ENCODE results near the gene CEL.

The CEL gene

DNA sequence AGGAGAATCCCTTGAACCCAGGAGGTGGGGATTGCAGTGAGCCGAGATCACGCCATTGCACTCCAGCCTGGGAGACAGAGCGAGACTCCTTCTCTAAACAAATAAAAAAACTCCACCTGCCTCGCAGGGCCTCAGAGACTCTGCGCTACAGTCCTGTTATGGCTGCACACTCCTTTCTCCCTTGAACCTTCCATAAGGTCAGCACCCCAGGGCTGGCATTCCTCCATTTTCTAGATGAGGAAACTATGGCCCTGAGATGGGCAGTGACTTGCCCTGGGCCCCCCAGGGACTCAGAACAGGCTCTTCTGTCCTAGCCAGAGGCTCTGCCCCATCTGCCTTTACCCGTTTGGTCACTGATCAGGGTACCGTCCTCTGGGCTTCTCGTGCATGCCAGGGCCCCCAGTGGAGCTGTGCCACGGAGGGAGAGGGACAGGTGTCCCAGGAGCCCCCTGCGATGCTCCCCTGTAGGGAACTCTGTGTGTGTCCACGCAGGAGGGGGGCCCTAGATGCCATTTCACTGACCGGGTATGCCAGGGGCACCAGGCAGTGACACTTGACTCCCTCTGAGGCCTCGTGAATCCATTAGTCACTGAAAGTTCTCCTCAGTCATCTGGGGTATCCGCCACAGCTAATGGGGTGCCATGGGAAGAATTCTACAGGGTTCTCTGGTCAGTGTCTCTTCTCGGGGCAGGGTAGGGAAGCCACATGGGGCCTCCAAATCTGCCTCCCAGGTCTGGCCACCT, 43.1 kb downstream of the CEL start:
- no peak overlapping the region for H3K4me3 ChIP-seq (replicated peaks in 1 of 2; ENCODE audit: low read depth in 2 of 2, low read length in 2 of 2)
- TF ChIP-seq, protein P1, sequence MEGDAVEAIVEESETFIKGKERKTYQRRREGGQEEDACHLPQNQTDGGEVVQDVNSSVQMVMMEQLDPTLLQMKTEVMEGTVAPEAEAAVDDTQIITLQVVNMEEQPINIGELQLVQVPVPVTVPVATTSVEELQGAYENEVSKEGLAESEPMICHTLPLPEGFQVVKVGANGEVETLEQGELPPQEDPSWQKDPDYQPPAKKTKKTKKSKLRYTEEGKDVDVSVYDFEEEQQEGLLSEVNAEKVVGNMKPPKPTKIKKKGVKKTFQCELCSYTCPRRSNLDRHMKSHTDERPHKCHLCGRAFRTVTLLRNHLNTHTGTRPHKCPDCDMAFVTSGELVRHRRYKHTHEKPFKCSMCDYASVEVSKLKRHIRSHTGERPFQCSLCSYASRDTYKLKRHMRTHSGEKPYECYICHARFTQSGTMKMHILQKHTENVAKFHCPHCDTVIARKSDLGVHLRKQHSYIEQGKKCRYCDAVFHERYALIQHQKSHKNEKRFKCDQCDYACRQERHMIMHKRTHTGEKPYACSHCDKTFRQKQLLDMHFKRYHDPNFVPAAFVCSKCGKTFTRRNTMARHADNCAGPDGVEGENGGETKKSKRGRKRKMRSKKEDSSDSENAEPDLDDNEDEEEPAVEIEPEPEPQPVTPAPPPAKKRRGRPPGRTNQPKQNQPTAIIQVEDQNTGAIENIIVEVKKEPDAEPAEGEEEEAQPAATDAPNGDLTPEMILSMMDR (IDR thresholded peaks at IDR 0.05; ENCODE audit: low read depth, low read length): no peak

DNA sequence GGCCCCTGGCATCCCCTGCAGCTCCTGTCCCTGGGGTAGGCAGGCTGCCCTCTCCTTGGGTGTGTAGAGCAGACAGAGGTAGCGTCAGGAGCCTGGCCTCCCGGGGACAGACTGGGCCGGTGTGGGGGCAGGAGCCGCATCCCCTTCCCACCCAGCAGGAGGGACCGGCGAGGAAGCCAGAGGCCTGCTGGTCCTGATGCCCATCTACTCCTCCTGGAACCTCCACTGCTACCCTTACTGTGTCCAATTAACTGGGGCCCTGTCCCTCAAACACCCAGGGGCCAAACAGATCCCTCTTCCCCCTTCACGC, 43.6 kb downstream of the CEL start:
- DNase-seq (ENCODE audit: low read depth in 2 of 2): no peak
- TF ChIP-seq, protein P1 (IDR thresholded peaks at IDR 0.05; ENCODE audit: low read depth, low read length): no peak
- no peak overlapping the region for H3K4me3 ChIP-seq (replicated peaks in 1 of 2; ENCODE audit: low read depth in 2 of 2, low read length in 2 of 2)

More for the DNA sequence above, 43.1 kb downstream of the CEL start:
- no peak for DNase-seq (ENCODE audit: low read depth in 2 of 2)

DNA sequence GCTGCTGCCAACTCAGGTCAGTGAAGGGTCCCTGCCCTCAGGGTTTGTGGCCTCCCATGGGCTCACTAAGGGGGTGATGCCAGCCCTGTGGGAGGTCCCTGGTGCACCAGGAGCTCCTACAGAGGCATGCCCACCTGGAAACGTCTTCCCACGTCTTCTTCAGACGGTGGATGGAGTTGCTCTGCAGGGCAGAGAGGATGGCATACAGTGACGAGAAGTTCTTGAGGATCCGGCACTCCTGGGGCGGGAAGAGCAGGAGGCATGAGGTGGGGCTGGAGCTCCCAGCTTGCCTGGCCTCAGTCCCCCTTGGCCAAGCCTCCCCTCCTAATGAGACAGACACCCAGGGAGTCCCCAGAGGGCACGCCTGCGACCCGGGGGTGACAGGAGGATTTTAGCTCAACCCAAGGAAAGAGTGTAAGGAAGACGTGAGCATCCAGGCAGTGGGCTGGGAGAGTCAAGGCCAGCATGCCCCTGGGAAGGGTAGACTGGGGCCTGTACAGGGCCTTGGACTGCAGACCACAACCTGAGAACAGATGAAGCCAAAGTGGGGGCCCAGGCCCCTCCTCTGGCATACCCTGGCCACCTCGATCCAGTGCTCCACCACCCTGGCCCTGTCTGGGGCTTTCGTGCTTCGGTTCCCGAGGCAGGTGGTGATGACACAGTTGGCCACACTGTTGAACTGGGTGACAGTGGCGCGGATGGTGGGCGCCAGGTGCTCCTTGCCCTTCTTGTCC, 44.9 kb downstream of the CEL start:
- H3K4me3 ChIP-seq (replicated peaks in 1 of 2; ENCODE audit: low read depth in 2 of 2, low read length in 2 of 2): no peak overlapping the region
- TF ChIP-seq, protein P1 (IDR thresholded peaks at IDR 0.05; ENCODE audit: low read depth, low read length): no peak
- DNase-seq (ENCODE audit: low read depth in 2 of 2): no peak

DNA sequence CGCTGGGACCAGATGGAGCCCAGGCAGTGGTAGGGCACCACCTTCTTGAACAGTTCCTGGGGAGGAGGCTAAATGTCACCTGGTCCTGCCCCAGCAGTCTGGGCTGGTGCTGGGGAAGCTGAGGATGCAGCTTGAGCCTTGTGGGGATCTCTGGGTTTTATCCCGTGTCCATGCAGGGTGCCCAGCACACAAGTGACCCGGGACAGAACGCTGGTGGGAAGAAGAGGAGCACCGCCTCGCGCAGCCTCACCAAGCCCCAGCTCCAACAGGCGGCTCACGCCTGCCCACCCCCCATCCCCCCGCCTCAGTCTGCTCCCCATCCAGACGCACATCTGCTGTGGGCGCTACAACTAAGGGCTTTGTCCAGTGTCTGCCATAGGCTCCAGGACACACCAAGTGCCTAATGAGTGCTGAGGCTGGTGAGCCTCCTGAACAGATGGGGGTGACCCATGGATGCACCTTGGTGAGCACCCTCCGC, 45.5 kb downstream of the CEL start:
- TF ChIP-seq, protein P1 (IDR thresholded peaks at IDR 0.05; ENCODE audit: low read depth, low read length): no peak
- DNase-seq (ENCODE audit: low read depth in 2 of 2): no peak
- no peak overlapping the region for H3K4me3 ChIP-seq (replicated peaks in 1 of 2; ENCODE audit: low read depth in 2 of 2, low read length in 2 of 2)

DNA sequence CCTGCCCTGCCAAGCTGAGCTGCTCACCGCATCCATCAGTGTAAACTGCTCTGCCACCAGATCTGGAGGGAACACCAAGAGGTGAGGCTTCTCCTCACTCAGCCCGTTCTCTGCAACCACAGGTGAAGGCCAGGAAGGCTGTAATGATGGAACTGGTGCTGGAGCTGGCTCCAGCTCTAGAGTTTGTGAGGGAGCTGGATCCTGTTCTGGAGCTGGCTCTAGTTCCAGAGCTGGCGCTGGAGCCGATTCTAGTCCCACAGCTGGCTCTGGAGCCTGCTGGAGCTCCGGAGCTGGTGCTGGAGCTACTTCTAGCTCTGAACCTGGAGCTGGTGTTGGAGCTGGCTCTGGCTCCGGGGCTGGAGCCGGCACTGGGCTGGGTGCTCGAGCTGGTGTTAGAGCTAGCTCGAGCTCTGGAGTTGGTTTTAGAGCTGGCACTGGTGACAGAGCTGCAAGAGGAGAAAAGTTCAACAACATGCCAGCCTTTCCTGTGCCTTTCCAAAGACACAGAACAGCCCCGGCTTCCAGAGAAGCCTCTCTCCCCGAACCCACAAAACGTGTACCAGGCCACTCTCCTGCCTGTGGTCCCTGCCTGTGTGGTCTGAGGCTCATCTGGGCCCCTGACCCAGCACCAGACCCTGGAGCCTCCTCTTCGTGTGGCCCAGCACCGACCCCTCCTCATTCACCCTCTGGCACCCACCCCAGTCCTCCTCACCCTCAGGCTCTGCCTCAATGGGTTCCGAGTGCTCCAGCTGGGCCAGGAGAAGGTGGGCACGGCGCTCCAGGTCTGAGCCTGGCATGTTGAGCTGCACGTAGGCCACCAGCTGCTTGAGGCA, 46.4 kb downstream of the CEL start:
- H3K4me3 ChIP-seq (replicated peaks in 1 of 2; ENCODE audit: low read depth in 2 of 2, low read length in 2 of 2): no peak overlapping the region
- TF ChIP-seq, protein P1 (IDR thresholded peaks at IDR 0.05; ENCODE audit: low read depth, low read length): no peak
- DNase-seq (ENCODE audit: low read depth in 2 of 2): no peak

DNA sequence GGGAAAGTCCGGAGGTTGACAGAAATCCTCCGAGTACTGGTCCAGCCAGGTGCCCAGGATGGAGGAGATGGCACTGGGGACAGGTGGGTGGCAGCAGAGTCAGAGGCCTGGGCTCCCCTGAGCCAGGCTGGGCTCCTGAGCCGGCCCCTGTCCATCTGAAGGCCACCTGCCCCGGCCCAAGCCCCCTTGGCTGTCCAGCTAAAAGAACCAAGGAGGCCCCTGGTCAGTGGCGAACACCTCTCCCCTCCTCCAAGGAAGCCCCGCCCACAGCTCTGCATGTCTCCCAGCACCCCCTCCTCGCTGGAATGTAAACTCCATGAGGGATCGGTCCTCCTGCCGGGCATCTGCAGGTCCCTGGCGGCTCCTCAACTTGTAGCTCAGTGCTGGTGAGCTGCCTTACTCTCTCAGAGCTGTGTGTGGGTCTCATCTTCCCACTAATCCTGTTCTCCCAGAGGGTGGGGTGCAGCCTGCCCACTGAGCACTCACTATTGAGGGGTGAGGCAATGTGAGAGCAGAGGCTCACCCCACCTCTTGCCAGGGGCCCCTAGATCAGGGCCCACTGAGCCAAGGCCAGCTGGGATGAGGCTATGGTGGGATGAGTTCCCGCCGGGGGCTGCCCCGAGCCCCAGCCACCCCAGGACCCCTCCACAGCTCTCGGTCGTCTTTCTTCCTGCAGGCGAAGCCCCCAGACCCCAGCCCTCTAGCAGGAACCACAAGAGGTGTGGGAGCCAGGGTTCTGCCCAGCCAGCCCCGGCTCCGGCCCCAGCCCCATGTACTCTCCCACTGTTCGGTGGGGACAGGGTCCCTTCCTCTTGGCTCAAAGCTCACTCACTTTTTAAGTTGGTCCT, 47.2 kb downstream of the CEL start:
- TF ChIP-seq, protein P1 (IDR thresholded peaks at IDR 0.05; ENCODE audit: low read depth, low read length): no peak
- no peak for DNase-seq (ENCODE audit: low read depth in 2 of 2)
- H3K4me3 ChIP-seq (replicated peaks in 1 of 2; ENCODE audit: low read depth in 2 of 2, low read length in 2 of 2): no peak overlapping the region

Measured in cardiac fibroblast (primary cell).